GM12892 (cell line): ENCODE data around the gene AHI1.

ENCODE experiments used
- POLR2A ChIP-seq: IDR thresholded peaks from 2 replicates; pipeline ENCODE4 v1.6.1; 2011; ENCODE audit warnings: low read depth, low read length, control low read depth
- POLR2AphosphoS5 ChIP-seq: IDR thresholded peaks from 2 replicates; pipeline ENCODE4 v1.6.1; 2011; ENCODE audit warnings: low read depth, low read length, control low read depth
- TAF1 ChIP-seq: IDR thresholded peaks from 2 replicates; pipeline ENCODE4 v1.6.1; 2011; ENCODE audit warnings: low read depth, mild to moderate bottlenecking, control low read depth, low read length, borderline replicate concordance

- no peak for TF ChIP-seq POLR2AphosphoS5
- TF ChIP-seq TAF1 = no peak
- TF ChIP-seq POLR2A = no peak
These were observed 40.3 kb upstream of the AHI1 start for GRCh38 chr6:135537741-135538301.
